H1 (cell line): ENCODE results near the gene GRK6.

Source experiments
- CTCF ChIP-seq, 3 experiments: IDR thresholded peaks; 1 replicate in 2 of 3; 2 replicates in 1 of 3; pipeline versions ENCODE4 v1.5.1 to v1.6.1; 2011; ENCODE audit warnings: low read length in 3 of 3, mild to moderate bottlenecking in 3 of 3, inconsistent platforms in 2 of 3, low read depth in 1 of 3, moderate library complexity in 1 of 3; ENCODE audit not compliant: insufficient read depth in 1 of 3; ENCODE audit errors: control extremely low read depth in 1 of 3
- EZH2 ChIP-seq: fragments of 200-600 bp; sonication (generic); IDR thresholded peaks from 2 replicates; pipeline ENCODE4 v1.7.1; 2012; ENCODE audit warnings: low read depth, mild to moderate bottlenecking, moderate library complexity, low read length, inconsistent platforms; ENCODE audit not compliant: severe bottlenecking
- MAX ChIP-seq: IDR thresholded peaks from 2 replicates; pipeline ENCODE4 v1.6.1; 2012; ENCODE audit warnings: inconsistent platforms
- NRF1 ChIP-seq: IDR thresholded peaks from 2 replicates; pipeline ENCODE4 v1.6.1; 2011; ENCODE audit warnings: mild to moderate bottlenecking, low read depth, low read length, improper control_type of control experiment
- POLR2A ChIP-seq, 2 experiments: IDR thresholded peaks; 1 replicate in 1 of 2; 2 replicates in 1 of 2; pipeline ENCODE4 v1.6.1; 2011; ENCODE audit warnings: low read depth in 2 of 2, low read length in 2 of 2, mild to moderate bottlenecking in 2 of 2; ENCODE audit errors: control extremely low read depth in 1 of 2
- RFX5 ChIP-seq: IDR thresholded peaks from 2 replicates; pipeline ENCODE4 v1.6.1; 2011; ENCODE audit warnings: low read depth, low read length, improper control_type of control experiment, borderline replicate concordance
- TAF1 ChIP-seq: IDR thresholded peaks from 2 replicates; pipeline ENCODE4 v1.6.1; 2011; ENCODE audit warnings: mild to moderate bottlenecking, low read depth, low read length

DNA sequence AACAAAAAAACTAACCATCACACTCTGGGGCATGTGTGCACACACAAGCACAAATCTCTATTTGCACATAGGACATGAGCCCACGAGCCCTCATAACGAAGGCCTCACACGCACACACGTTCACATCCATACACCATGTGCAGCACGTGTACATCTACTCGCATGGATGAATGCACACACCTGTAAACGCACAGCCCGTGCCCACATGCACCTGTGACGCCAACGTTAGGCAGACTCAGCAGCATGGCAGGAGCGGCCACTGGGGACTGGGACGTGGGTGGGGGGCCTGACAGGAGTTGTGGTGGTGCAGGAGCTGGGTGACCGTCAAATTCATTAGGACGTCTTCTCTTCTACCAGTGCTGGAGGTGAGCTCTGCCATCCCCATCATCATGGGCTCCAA lies 39.1 kb upstream of the GRK6 start:
- TF ChIP-seq RFX5 (no peak), TAF1 (no peak), CTCF (IDR thresholded peaks at IDR 0.05; ENCODE audit: control extremely low read depth in 1 of 3, insufficient read depth in 1 of 3, low read depth in 1 of 3, low read length in 3 of 3) (no peak), NRF1 (no peak), POLR2A (IDR thresholded peaks at IDR 0.05; ENCODE audit: control extremely low read depth in 1 of 2, low read depth in 2 of 2, low read length in 2 of 2) (no peak), EZH2 (no peak), MAX (no peak)
